HG02943 (cell line): Measurements from ENCODE around the gene JARID2.
"Not testable (repeated sequence)": the region's sequence is repeated elsewhere in the genome, so short reads cannot be mapped to it uniquely, and the experiment has no call there.

Experiments used
- ATAC-seq: cut with Tn5 transposase; IDR thresholded peaks from one replicate; pipeline ENCODE4 v1.9.1; 2021; ENCODE audit warnings: mild to moderate bottlenecking, low read depth, moderate library complexity; ENCODE audit not compliant: unreplicated experiment

The JARID2 gene

DNA sequence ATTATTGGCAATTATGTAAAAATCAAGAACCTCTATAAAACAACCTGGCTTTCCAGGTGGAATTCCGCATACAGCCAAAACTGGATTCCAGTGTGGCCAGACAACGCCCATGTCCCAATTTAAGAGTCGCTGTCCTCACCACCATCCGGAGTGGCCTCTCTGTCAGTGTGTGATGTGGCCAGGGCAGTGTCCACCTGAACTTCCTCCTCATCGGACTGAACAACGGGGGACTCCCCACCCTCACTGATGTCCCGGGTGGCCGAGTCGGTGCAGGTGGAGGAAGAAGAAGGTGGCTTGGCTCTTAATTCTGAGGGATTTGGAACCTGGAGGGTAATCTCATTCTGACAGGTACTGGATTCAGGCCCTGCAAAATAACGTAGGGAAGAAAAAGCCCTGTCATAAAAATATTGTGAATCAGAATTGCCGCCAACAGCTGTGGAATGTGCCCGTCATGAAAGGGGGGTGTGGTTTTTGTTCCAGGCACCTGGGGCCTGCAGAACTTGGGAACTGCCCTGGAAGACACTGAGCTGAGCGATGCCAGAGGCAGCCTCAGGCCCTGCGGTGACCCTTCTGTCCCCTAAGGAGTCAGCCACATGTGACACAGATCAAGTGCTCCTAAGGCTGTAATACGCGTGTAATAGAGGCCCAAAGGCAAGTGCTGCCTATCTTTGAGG lies 277.1 kb downstream of the JARID2 start:
- no peak for ATAC-seq

DNA sequence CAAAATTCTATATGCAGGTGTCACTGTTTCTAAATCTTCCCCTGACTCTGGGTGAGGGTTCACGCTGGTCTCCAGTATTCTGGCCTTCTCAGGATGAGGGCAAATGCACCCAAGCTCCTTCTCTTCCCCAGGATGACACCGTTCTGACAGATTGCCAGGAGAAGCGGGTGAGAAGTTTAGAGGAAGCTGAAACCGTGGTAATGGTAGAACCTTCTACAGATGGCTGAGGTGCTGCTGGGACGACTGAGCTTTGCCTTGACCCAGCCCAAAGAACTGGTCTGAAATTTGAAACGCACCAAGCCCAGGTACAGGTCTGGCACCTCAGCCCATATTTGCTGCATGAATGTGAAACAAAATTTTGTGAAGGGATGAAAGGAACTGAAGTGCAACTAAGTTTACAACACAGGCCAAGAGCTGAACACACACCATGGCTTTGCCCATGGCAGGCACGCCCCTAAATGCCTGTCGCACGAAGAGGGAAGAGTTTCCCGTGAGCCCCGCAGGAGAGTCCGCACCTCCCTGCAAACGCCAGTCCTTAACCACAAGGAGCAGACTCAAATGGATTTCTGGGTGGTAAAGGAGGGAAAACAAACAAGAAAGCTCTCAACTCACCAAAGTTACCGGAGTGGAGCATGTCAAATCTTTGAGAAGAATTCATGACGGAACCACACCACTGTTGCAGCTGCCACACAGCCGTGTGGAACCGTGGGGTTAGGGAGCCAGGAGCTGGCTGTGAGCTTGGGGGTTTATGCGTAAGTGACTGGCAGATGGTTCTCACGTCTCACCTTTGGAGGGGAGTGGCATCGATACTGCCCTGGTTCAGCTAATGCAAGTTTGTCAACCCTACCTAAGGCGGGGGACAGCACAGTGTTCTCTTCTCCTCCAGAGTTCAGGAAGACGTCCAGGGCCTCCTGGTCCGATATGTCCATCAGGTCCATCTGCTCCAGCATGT lies 278.1 kb downstream of the JARID2 start:
- no peak for ATAC-seq

DNA sequence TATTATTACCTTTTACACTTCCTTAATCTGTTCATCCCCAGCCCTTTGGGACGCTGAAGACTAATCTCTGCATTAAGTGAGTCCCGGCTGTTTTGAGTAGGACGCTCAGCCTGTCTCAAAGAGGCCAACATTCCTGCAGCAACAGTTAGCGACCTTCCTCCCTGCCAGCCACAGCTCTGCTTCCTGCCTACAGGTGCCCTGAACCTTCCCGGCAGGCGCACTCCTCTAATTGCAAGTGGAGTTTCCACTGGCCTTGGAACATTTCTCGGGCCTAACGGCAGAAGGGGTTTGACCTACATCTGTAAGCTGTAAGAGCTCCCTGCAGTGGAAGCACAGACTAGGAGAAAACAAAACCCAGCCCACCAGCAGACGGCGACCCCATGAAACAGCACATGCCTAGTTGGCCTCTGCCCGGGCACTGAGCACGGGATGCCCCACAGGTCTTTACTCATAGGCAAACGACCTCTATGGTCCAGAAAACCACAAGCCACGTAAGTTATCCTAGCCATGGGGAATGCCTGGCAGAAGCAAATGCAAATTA lies 279.1 kb downstream of the JARID2 start:
- no peak for ATAC-seq

DNA sequence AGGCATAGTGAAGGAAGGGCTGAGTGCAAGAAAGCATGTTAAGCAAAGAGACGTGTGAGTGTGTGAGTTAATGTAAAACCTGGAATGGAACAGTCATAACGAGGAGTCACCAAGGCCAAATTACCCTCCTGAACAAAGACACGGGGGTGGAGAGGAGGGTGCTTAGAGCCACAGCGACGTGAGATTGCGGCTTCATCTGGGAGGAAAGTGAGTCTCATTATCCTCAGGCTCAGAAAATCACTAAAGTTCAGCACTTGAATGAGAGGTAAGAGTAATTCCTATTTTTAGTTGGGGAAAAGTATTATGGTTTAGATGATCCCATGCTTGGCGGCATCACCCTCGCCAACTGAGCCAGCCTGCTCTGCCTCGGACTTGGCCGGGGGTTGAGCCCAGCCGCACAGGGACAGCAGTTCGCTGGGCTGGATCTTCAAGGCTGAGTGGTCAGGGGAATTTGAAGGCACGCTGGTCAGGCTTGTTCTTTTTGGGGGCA lies 280.4 kb downstream of the JARID2 start:
- no peak for ATAC-seq

DNA sequence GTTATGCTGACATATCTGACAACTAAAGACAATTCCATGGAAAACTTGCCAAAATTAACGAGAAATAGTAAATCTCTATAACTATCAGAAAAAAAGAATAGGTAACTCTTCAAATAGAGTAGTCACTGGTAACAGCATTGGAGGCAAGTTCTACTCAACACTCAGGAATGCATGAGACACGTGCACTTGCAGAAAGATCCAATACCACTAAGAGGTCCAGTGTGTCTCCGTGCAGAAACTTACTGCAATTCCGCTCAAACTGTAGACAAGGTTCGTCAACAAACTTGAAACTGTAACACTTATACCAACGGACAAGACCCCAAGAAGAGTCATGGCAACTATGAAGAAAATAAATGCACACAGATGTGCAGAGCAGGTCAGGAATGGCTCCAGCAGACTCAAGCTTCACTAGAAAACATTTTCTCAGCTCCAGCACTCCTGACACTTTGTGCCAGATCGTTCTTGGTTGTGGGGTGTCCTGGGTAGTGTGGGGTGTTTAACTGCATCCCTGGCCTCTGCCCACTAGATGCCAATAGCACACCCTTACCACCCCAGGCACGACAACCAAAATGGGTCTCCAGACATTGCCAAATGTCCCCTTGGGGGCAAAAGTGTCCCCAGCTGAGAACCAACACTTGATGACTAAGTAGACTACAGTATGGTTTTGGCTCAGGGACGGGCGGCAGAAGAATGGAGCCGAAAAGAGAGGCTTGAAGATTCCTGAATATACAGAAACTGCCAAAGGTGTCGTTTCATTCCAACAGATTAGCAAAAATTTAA lies 282.2 kb downstream of the JARID2 start:
- no peak for ATAC-seq

DNA sequence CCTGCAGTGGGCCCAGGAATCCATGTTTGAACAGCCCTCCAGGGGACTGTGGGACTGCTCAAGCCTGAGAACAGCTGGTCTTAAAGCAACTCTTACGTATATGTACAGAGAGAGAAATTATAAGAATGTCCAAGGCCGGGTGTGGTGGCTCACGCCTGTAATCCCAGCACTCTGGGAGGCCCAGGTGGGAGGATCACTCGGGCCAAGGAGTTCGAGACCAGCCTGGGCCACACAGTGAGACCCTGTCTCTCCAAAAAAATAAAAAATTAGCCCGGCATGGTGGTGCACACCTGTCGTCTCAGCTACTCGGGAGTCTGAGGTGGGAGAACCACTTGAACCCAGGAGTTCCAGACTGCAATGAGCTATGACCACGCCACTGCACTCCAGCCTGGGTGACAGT lies 283.0 kb downstream of the JARID2 start:
- no peak for ATAC-seq

DNA sequence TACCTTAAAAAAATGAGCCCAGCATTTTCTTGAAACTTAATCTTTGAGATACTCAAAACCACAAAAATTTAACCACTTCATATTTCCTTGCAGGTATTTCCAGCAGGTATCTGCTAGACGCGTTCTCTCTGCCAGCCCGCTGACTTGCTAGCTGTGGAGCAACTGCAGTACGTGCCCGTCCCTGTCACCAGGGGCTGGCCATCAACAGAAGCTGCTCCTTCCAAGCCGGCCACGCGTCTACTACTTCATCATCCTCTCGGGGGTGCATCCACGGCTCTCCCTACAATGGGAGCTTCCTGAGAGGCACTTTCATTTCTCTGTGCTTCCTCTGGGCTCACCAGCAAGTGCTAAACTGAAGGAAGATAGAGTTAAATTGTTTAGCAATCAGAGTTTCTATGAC lies 284.5 kb downstream of the JARID2 start:
- no peak for ATAC-seq

DNA sequence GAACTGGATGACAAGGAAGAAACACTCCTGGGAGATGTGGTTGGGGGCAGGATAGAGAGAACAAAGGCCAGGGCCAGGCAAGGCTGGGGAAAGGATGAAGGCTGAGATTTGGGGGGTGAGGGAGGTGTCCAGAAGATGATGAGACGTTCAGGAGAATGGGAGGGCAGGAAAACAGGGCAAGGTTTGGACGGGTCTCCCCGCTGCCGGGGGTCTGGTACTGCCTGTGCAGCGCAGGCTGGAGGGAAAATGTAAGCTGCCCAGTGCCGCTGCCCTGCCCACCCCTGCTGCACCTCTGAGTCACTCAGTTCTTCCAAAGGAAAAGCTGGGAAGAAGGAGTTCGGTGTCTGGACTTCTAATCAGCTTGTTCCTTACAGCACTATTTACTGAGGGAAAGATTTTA lies 286.1 kb downstream of the JARID2 start:
- ATAC-seq, result no peak

DNA sequence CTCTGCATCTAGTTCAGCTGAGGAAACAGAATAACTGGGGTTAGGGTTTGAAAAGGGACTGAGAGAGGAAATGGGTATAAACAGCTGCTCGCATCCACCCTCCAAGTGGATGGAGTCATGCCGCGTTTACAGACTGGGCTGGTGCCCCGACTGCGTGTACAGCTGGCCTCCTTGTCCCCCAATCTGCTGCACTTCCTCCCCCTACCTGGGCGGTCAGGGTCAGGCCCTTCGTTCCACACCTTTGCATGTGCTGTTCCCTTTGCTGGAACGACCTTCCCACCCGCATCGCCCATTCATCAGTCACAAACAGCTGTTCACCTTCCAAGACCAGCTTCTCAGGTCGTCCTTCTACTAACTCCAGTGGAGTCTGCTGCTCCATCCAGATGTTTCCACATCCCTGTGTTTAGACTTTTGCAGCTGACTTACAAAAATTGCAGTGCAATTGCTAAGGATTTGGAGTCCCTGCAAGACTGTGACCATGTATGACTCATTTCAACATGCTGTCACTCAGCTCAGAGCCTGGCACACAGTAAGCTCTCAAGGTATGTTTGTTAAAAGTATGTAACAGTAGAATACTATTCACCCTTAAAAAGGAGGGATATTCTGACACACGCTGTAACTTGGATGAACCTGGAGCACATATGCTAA lies 287.6 kb downstream of the JARID2 start:
- no peak for ATAC-seq

DNA sequence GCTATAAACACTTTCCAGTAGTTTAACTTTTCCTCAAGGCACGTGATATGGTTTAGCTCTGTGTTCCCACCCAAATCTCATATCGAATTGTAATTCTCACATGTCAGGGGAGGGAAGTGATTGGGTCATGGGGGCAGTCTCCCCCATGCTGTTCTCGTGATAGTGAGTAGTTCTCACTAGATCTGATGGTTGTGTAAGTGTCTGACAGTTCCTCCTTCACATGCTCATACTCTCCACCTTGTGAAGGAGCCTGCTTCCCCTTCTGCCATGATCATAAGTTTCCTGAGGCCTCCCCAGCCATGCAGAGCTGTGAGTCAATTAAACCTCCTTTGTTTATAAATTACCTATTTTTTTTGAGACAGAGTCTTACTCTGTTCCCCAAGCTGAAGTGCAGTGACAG lies 289.1 kb downstream of the JARID2 start:
- ATAC-seq, result no peak

DNA sequence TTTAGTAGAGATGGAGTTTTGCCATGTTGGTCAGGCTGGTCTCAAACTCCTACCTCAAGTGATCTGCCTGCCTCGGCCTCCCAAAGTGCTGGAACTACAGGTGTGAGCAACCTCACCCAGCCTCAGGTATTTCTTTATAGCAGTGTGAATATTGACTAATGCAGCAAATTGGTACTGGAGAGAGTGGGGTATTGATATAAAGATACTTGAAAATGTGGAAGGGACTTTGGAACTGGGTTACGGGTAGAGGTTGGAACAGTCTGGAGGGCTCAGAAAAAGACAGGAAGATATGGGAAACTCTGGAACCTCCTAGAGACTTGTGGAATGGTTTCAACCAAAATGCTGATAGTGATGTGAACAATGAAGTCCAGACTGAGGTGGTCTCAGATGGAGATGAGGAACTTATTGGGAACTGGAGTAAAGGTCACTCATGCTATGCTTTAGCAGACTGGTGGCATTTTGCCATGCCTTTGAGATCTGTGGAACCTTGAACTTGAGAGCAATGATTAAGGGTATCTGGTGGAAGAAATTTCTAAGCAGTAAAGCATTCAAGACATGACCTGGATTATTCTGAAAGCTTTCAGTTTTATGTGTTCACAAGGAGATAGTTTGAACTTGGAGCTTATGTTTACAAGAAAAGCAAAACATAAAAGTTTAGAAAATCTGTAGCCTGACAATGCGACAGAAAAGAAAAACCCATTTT lies 289.8 kb downstream of the JARID2 start:
- ATAC-seq, result no peak

DNA sequence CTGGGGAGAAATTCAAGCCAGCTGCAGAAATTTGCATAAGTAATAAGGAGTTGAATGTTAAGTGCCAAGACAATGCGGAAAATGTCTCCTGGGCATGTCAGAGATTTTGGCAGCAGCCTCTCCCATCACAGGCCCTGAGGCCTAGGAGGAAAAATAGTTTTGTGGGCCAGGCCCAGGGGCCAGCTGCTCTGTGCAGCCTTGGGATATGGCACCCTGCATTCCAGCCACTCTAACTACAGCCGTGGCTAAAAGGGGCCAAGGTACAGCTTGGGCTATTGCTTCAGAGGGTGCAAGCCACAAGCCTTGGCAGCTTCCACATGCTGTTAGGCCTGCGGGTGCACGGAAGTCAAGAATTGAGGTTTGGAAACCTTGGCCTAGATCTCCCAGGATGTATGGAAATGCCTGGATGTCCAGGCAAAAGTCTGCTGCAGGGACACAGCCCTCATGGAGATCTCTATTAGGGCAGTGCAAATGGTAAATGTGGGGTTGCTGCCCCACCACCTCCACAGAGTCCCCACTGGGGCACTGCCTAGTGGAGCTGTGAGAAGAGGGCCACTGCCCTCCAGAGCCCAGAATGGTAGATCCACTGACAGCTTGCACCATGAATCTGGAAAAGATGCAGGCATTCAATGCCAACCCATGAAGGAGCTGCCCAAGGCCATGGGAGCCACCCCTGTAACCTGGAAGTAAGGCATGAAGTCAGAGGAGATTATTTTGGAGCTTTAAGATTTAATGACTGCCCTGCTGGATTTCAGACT lies 290.5 kb downstream of the JARID2 start:
- no peak for ATAC-seq

DNA sequence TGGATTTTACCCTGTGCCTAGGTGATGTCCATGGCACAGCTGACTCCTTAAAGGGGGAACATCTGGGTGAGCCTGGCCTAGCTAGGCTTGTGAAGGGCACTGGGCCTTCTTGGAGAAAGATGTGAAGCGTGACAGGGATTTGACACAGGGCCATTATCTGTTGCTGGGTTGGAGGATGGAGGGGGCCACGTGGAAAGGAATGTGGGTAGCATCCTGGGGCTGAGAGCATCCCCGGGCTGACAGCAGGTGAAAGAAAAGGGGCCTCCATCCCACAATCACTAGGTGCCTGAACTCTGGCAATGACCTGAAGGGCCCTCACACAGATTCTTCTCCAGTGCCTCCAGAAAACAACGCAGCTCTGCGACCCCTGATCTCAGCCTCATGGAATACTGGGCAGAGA lies 292.2 kb downstream of the JARID2 start:
- ATAC-seq, result no peak

DNA sequence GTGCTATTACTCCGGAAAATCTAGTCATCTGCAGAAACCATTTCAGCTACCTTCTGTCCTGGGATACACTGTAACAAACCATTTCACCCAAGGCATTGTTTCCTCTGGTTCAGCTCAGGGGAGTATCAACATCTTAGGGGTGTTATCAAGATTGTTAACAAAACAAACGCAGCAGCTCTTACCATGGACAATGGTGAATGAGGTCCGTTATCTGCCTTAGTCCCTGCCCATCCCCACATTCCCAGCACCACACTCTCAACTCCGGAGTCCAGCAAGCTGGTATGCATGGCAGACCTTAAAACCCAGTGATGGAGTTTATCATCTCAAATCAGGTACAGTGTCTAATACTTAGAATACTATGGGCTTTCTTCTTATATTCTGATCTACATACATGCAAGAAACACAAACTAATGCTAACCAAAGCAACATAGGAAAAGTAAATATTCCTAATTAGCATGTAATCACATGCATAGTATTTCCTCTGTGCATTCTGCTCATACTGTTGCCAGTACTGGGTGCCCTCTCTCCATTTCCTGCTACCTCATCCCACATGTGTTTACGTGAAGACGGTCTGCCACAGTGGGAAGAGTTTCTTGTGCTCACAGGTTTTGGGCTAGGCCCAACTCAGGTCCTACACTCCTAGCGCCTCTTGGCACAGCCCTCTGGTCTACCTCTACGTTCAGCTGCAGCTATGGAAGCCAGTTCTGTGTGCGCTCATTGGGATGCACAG lies 293.1 kb downstream of the JARID2 start:
- no peak for ATAC-seq

DNA sequence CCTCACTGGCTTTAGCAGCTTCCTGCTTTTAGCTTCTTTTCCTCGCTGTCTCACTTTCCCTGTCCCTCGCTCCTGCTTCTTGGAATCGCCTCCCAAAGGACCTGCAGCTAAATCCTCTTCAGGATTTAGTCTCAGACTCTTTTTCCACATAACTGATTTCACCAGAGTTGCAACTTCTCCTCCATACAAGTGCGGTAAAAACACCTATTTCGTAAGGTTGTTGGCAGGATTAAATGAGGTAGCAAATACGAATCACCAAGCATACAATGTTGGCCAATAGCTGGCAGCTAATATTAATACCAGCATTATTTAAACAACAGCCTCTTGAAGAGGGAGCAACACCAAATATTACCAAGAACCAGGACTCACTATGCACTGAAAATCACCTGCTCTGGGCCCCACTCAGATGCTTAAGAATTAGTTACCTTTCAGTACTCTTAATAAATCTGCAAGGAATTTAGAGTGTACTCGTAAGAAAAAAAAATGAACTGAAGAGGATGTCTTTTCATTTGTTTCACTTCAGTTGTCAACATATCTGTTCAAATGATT lies 293.9 kb downstream of the JARID2 start:
- ATAC-seq, result no peak

DNA sequence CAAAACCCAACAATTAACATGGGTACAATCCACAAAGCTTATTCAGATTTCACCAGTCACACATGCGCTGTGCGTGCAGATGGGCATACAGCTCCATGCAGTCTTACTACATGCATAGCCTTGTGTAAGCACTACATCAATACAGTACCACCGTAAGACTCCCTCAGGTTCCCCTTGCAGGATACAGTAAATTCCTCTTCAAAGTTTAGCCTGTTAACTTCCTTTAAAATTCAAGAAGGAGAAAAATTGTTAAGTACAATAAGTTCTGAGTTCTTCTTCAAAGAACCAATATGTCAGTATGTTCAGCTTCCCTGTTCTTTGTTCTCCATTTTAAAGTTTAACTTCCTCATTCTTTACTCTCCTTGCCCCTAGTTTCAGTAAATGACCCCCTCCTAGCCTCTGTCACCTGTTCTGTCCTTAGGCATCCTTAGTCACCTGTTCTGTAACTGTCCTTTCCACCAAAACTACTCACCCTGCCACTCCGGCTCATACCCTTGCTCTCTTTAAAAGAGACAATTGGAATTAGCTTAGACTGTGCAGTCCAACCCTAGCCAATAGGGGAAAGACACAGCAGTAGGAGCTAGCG lies 297.6 kb downstream of the JARID2 start:
- not testable (repeated sequence) for ATAC-seq

DNA sequence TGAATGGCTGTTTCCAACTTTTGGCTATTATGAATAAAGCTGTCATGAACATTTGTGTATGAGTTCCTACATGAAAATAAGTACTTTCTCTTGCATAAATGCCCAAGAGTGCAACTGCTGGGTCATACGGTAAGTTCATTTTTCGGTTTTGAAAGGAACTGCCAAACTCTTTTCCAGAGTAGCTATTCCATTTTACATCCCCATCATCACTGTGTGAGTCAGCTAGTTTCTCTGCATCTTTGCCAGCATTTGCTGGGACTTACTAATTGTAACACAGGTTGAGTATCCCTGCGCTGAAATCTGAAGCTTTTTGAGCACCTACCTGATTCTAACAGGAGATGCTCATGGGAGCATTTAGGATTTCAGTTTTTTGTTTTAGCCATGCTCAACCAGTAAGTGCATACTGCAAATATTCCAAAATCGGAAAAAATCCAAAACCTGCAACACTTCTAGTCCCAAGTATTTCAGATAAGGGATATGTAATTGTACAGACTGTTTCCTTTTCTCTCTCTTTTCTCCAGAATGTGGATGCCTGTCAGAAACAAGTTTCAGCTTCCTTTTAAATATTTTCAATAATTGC lies 298.5 kb downstream of the JARID2 start:
- no peak for ATAC-seq
